Measurements from ENCODE around the gene CD28. TPM values are rescaled to one million over a fixed set of nuclear protein-coding genes. Genes with fewer than 3 reads are reported as not detected.
"Not testable (repeated sequence)": the region's sequence is repeated elsewhere in the genome, so short reads cannot be mapped to it uniquely, and the experiment has no call there.

The CD28 gene
- total RNA-seq, 1 donor from 2014 or later, result 2.7 TPM

DNA sequence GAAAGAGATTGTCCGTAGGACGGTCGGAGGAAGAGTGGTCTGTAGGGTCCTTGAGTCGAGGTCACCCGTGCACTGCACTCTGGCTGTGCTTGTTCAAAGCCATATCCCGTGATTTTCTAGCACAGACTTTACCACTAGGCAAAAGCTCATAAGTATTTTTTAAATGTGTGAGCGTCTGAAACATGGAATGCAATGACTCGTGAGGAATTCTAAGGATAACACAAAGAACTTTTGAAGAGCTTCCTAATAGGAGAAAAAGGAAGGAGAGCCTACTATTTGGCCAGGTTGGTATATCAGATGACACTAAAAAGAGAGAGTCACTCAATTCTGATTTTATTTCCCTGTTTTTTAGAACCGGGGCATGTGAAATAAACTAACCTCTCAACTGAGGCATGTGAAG is 68.3 kb downstream of the CD28 start:
- Histone ChIP-seq H3K36me3 (no peaks in the 10 kb centered on the region), H3K4me1 (no peaks in the 10 kb centered on the region), H3K27me3 (no peaks in the 10 kb centered on the region), H3K27ac (no peak overlapping the region), H3K4me3 (no peak overlapping the region), H3K9me3 (no peaks in the 10 kb centered on the region)
- intact Hi-C loops (cut with DNase I), result no loop called here
- no peak for DNase-seq (ENCODE audit: extremely low spot score in 2 of 2)
- no peak for TF ChIP-seq CTCF (IDR thresholded peaks at IDR 0.05)
- no peak for TF ChIP-seq POLR2AphosphoS5 (IDR thresholded peaks at IDR 0.05; ENCODE audit: insufficient read depth in 1 of 2, low read depth in 1 of 2)
- no peak for TF ChIP-seq POLR2A (IDR thresholded peaks at IDR 0.05)

GRCh38 chr2:203775684-203776083 is 69.2 kb downstream of the CD28 start:
- TF ChIP-seq CTCF (IDR thresholded peaks at IDR 0.05) (no peak), POLR2A (IDR thresholded peaks at IDR 0.05) (no peak), POLR2AphosphoS5 (IDR thresholded peaks at IDR 0.05; ENCODE audit: insufficient read depth in 1 of 2, low read depth in 1 of 2) (no peak)
- no peaks in the 10 kb centered on the region for H3K27me3 ChIP-seq
- no peaks in the 10 kb centered on the region for H3K4me1 ChIP-seq
- intact Hi-C loops (cut with DNase I), result no loop called here
- no peak overlapping the region for H3K27ac ChIP-seq
- no peak overlapping the region for H3K4me3 ChIP-seq
- no peaks in the 10 kb centered on the region for H3K9me3 ChIP-seq
- no peaks in the 10 kb centered on the region for H3K36me3 ChIP-seq
- DNase-seq (ENCODE audit: extremely low spot score in 2 of 2), result no peak

DNA sequence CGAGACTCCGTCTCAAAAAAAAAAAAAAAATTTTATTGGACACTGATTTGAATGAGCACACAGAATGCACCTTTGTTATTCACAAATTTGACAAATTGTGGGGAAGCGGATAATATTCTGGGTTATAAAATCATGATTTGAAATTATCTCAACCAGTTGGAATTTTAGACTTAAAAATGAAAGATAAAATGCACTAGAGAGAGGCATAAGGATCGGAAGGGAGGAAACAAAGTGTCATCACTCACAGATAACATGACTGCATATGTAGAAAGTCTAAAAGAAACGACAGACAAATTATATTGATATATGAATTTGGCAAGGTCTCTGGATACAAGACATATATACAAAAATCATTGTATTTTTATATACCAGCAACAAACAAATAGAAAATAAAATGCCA is 70.6 kb downstream of the CD28 start:
- intact Hi-C loops (cut with DNase I), result no loop called here
- Histone ChIP-seq H3K4me1 (peaks cover 1% of the 10 kb centered on the region), H3K4me3 (no peak overlapping the region), H3K27ac (no peak overlapping the region), H3K9me3 (no peaks in the 10 kb centered on the region), H3K27me3 (no peaks in the 10 kb centered on the region), H3K36me3 (no peaks in the 10 kb centered on the region)
- no peak for DNase-seq (ENCODE audit: extremely low spot score in 2 of 2)
- no peak for TF ChIP-seq POLR2A (IDR thresholded peaks at IDR 0.05)
- TF ChIP-seq POLR2AphosphoS5 (IDR thresholded peaks at IDR 0.05; ENCODE audit: insufficient read depth in 1 of 2, low read depth in 1 of 2), result no peak
- no peak for TF ChIP-seq CTCF (IDR thresholded peaks at IDR 0.05)

GRCh38 chr2:203779477-203780073 is 73.1 kb downstream of the CD28 start:
- DNase-seq (ENCODE audit: extremely low spot score in 2 of 2); intact Hi-C loops (cut with DNase I); H3K9me3 ChIP-seq; H3K36me3 ChIP-seq; H3K4me1 ChIP-seq; H3K4me3 ChIP-seq; H3K27me3 ChIP-seq; H3K27ac ChIP-seq: not testable (repeated sequence)

DNA sequence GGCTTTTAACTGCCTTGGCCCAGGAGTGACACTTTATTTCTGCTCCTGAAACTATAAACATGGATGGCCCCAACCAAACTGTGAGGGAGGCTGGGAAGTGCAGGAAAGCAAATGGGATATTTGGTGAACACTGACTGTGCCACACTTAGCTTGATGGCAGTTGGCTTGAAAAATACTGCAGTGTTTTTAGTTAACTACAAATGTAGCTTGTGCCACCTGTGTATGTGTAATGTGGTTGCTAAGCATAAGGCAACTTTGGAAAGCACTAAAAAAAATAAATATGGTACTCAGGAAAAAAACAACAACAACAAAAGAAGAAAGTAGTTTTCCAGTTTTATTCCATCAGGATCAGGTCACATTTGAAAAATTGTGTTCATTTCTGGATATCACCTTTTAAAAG is 73.8 kb downstream of the CD28 start:
- Histone ChIP-seq H3K27me3 (no peaks in the 10 kb centered on the region), H3K4me3 (no peak overlapping the region), H3K27ac (no peak overlapping the region), H3K9me3 (no peaks in the 10 kb centered on the region), H3K36me3 (no peaks in the 10 kb centered on the region), H3K4me1 (peaks cover 6% of the 10 kb centered on the region)
- DNase-seq (ENCODE audit: extremely low spot score in 2 of 2), result no peak
- TF ChIP-seq CTCF (IDR thresholded peaks at IDR 0.05) (no peak), POLR2AphosphoS5 (IDR thresholded peaks at IDR 0.05; ENCODE audit: insufficient read depth in 1 of 2, low read depth in 1 of 2) (no peak), POLR2A (IDR thresholded peaks at IDR 0.05) (no peak)
- intact Hi-C loops (cut with DNase I), result no loop called here

Data from vagina (tissue), 2 donors.